Progenitor cell of endocrine pancreas (in vitro differentiated cells): ENCODE results near the gene CDON. TPM values are rescaled to one million over a fixed set of nuclear protein-coding genes. Genes with fewer than 3 reads are reported as not detected.

Experiments used
- DNase-seq: peaks from one replicate; pipeline ENCODE4 v3.0.0; 2021; ENCODE audit warnings: low spot score; ENCODE audit not compliant: unreplicated experiment
- H3K27ac Mint-ChIP-seq: 2 replicates; pipeline ENCODE4 v1.8.0; 2021; ENCODE audit warnings: mild to moderate bottlenecking, moderate library complexity, mixed read lengths
- H3K27me3 Mint-ChIP-seq: 2 replicates; pipeline ENCODE4 v1.8.0; 2021; ENCODE audit warnings: mixed read lengths
- H3K36me3 Mint-ChIP-seq: 2 replicates; pipeline ENCODE4 v1.8.0; 2022; ENCODE audit warnings: mixed read lengths; ENCODE audit not compliant: insufficient read depth
- H3K4me1 Mint-ChIP-seq: 2 replicates; pipeline ENCODE4 v1.8.0; 2021; ENCODE audit warnings: low read depth, mixed read lengths
- H3K4me3 Mint-ChIP-seq: 2 replicates; pipeline ENCODE4 v1.8.0; 2021; ENCODE audit warnings: low read depth, mild to moderate bottlenecking, moderate library complexity, mixed read lengths
- H3K9me3 Mint-ChIP-seq: 2 replicates; pipeline ENCODE4 v1.8.0; 2021; ENCODE audit warnings: low read depth, mixed read lengths
- CTCF ChIP-seq: fragments of 200-600 bp; sonication (generic); IDR thresholded peaks from one replicate; pipeline ENCODE4 v1.5.0; 2021; ENCODE audit warnings: antibody characterized with exemption, mild to moderate bottlenecking; ENCODE audit not compliant: unreplicated experiment
- long read RNA-seq: library from polyadenylated mRNA; unstranded; transcript quantifications from one replicate; pipeline ENCODE4 v2.0.0, GENCODE V29; 2020
- total RNA-seq: library from RNA; stranded (reverse); gene quantifications from 2 replicates; pipeline ENCODE4 v1.2.1, GENCODE V29; 2021

The CDON gene
- 24.9 and 26.4 TPM in 2 replicates for total RNA-seq
- long read RNA-seq, partial matches to known transcripts, result 1 of 4 reads
- long read RNA-seq, other reads (novel, unspliced or antisense), result 3 of 4 reads

DNA sequence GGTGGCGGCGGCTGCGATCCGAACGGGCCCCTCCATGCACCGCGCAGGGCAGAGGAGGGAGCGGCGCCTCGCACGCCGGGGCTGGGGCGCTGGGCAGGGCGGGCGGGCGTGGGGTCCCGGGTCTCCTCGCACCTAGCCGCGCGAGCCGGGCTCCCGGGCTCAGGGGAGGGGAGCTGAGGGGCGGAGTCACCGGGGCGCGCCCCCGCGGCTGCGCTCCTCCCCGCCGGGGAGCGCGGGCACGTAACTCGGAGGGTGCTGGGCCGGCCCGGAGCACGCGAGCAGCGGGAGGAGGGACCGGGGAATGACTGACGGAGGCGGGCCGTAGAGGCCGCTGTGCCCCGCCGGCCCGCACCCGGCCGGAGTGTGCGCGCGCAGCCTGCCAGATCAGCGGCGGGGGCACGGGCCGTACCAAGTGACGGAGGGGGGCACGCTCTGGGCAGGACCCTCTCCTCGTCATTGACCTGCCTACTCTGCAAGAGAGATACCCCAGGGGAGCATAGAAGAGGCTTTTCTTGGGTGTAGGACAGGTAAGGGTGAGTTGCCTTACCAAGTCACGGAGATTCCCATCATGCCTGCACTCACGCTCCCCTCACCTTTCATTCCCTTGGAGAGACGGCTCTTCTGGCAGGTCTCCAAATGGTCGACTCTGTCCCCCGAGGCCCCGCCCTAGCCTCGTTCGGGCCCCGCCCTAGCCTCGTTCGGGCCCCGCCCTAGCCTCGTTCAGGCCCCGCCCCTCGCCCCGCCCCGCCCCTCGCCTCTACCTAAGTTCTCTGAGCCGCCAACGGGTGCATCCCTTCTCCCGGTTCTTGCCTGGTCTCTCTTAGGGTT is at the start of gene CDON:
CDON (minus strand) TSS at position 188 of the 828 bp plus-strand sequence. CDS start 39,390 bp downstream, outside the sequence.
- peak within 1 kb of the TSS; percentile 83 for H3K4me3 Mint-ChIP-seq
- peak within 1 kb of the TSS; percentile 100 for H3K27ac Mint-ChIP-seq
- H3K27me3 Mint-ChIP-seq, result no peaks in the 10 kb centered on the region
- TF ChIP-seq CTCF, result no peak
- peaks cover 24% of the 10 kb centered on the region for H3K4me1 Mint-ChIP-seq
- H3K9me3 Mint-ChIP-seq, result no peaks in the 10 kb centered on the region
- peak; percentile 90 for DNase-seq
- H3K36me3 Mint-ChIP-seq, result no peaks in the 10 kb centered on the region

DNA sequence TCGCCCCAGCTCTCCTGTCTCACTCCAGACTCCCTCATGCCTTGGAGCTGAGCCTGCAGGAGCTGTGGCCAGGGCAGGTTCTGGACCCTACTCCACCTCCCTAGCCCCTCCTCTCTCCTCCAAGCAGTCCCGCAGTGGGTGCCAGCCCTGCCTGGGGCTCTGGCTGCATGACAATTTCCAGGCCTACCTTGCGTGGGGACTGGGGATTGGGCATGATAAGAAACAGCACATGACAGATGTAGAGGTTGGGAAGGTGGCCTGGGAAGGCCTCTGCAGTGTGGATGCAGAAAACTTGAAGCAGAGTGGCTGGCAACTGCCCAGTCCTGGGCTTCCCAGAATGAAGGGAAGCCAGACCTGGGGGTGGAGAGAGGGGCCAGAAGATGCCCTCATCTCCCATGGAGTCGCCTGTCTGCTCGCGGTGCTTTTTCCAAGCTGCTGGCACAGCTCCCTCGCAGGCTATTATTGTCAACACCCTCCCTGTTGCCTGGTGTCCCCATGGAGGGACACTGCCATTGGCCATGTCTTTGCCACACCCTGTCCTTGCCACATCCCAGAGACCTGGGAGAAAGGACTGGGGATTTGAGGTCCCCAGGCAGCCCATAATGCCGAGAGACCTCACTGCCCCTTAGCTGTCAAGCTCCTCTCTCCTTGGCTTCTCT is 48.9 kb upstream of the CDON start:
- no peaks in the 10 kb centered on the region for H3K9me3 Mint-ChIP-seq
- H3K4me1 Mint-ChIP-seq, result peaks cover 21% of the 10 kb centered on the region
- no peaks in the 10 kb centered on the region for H3K36me3 Mint-ChIP-seq
- H3K27ac Mint-ChIP-seq, result no peak overlapping the region
- no peak overlapping the region for H3K4me3 Mint-ChIP-seq
- no peak for DNase-seq
- peaks cover 10% of the 10 kb centered on the region for H3K27me3 Mint-ChIP-seq
- TF ChIP-seq CTCF, result no peak

DNA sequence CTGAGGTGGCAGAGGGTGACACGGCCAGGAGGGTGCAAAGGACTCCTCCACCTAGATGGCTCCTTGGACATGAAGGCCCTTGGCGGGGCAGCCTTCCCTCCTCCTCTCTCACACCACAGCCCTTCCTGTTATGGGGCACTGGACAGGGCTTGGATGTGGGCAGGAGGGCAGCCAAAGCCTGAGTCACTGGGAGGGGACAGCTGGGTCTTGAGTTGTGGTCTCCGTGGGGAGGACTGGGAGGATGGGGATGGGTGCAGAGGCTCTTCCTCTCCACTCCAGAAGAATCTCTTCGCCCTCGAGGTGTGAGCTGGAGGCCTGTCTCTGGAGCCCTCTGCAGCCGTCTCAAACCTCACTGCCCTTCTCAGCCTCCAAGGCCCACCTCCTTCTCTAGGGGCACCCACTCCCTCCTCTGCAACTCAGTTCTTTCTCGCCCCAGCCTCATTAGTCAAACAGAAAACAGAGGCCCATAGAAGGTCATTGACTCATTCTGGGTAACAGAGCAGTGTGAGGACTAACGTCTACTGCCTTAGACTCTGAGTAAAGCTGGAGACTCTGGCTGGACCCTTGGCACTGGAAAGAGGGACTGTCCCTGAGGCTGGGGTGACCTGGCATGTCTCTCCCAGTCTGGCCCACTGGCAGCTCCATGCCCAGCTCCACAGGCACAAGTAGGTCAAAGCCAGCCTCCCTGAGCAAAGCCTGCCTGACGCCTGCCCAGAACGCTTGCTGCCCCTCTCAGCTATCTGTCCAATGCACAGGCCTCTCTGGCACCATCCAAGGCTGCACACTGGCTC is 47.5 kb upstream of the CDON start:
- H3K27ac Mint-ChIP-seq, result no peak overlapping the region
- no peak overlapping the region for H3K4me3 Mint-ChIP-seq
- no peak for TF ChIP-seq CTCF
- no peaks in the 10 kb centered on the region for H3K9me3 Mint-ChIP-seq
- H3K4me1 Mint-ChIP-seq, result peaks cover 11% of the 10 kb centered on the region
- DNase-seq, result no peak
- no peaks in the 10 kb centered on the region for H3K36me3 Mint-ChIP-seq
- peaks cover 10% of the 10 kb centered on the region for H3K27me3 Mint-ChIP-seq

- Mint-ChIP-seq H3K27me3 (peaks cover 8% of the 10 kb centered on the region), H3K36me3 (no peaks in the 10 kb centered on the region), H3K27ac (no peak overlapping the region), H3K9me3 (no peaks in the 10 kb centered on the region), H3K4me1 (peaks cover 22% of the 10 kb centered on the region), H3K4me3 (no peak overlapping the region)
- TF ChIP-seq CTCF, result no peak
- no peak for DNase-seq
Measured at GRCh38 chr11:126106594-126107328, 44.1 kb upstream of the CDON start.
